Gastroesophageal sphincter (tissue), 3 donors: ENCODE data around the gene SMLR1.

Source experiments
- POLR2AphosphoS5 ChIP-seq: sonication (generic); formaldehyde crosslinking; IDR thresholded peaks from one replicate; pipeline ENCODE4 v1.6.1; 2017; ENCODE audit warnings: antibody characterized with exemption
- TF ChIP-seq, protein P1 (sequence below), 4 experiments: fragments of 200-600 bp in 2 of 4; fragments of 450-650 bp in 2 of 4; sonication (generic) in 1 of 4; IDR thresholded peaks; one replicate each; pipeline ENCODE4 v1.5.1; 2017 to 2019; ENCODE audit warnings: antibody characterized with exemption in 4 of 4, mild to moderate bottlenecking in 2 of 4, moderate library complexity in 2 of 4

DNA sequence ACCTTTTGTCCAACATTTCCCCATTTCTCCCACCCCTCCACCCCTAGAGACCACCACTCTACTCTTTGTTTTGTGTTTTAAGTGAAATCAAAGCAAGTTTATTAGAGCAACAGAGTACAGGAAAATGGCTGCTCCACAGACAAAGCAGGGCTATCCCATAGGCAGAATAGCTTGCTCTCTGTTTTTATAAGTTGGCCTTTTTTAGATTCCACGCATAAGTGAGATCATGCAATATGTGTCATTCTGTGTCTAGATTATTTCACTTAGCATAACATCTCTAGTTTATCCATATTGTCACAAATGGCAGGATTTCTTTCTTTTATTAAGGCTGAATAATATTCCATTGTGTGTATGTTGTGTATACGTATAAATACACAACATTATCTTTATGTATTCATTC lies 30.1 kb upstream of the SMLR1 start:
- no peak for TF ChIP-seq POLR2AphosphoS5
- TF ChIP-seq, protein P1, sequence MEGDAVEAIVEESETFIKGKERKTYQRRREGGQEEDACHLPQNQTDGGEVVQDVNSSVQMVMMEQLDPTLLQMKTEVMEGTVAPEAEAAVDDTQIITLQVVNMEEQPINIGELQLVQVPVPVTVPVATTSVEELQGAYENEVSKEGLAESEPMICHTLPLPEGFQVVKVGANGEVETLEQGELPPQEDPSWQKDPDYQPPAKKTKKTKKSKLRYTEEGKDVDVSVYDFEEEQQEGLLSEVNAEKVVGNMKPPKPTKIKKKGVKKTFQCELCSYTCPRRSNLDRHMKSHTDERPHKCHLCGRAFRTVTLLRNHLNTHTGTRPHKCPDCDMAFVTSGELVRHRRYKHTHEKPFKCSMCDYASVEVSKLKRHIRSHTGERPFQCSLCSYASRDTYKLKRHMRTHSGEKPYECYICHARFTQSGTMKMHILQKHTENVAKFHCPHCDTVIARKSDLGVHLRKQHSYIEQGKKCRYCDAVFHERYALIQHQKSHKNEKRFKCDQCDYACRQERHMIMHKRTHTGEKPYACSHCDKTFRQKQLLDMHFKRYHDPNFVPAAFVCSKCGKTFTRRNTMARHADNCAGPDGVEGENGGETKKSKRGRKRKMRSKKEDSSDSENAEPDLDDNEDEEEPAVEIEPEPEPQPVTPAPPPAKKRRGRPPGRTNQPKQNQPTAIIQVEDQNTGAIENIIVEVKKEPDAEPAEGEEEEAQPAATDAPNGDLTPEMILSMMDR (IDR thresholded peaks at IDR 0.05) = no peak
